ENCODE data around the gene KASH5.

KASH5 gene

GRCh38 chr19:49387936-49388372 lies at the start of gene KASH5:
KASH5 (plus strand) TSS chr19:49388249; CDS start chr19:49390884, 2,635 bp downstream.
- DNase-seq (ENCODE audit: low spot score): no peak

GRCh38 chr19:49338691-49339300 lies 49.3 kb upstream of the KASH5 start:
- DNase-seq (ENCODE audit: low spot score): peak; percentile 40

GRCh38 chr19:49339301-49340068 lies 48.6 kb upstream of the KASH5 start:
- DNase-seq (ENCODE audit: low spot score): peak; percentile 99

- peak; percentile 87 for DNase-seq (ENCODE audit: low spot score)
These were observed 47.8 kb upstream of the KASH5 start for GRCh38 chr19:49340069-49340864.

- no peak for DNase-seq (ENCODE audit: low spot score)
These were observed 47.0 kb upstream of the KASH5 start for GRCh38 chr19:49340865-49341718.

GRCh38 chr19:49342291-49342721 lies 45.7 kb upstream of the KASH5 start:
- no peak for DNase-seq (ENCODE audit: low spot score)

- no peak for DNase-seq (ENCODE audit: low spot score)
These were observed 44.9 kb upstream of the KASH5 start for GRCh38 chr19:49343123-49343522.

- no peak for DNase-seq (ENCODE audit: low spot score)
These were observed 43.3 kb upstream of the KASH5 start for GRCh38 chr19:49344505-49345423.

GRCh38 chr19:49347191-49347590 lies 40.9 kb upstream of the KASH5 start:
- no peak for DNase-seq (ENCODE audit: low spot score)

GRCh38 chr19:49347835-49348234 lies 40.2 kb upstream of the KASH5 start:
- peak; percentile 87 for DNase-seq (ENCODE audit: low spot score)

GRCh38 chr19:49348305-49349189 lies 39.5 kb upstream of the KASH5 start:
- DNase-seq (ENCODE audit: low spot score): no peak

GRCh38 chr19:49349567-49349966 lies 38.5 kb upstream of the KASH5 start:
- no peak for DNase-seq (ENCODE audit: low spot score)

- DNase-seq (ENCODE audit: low spot score): no peak
These were observed 32.1 kb upstream of the KASH5 start for GRCh38 chr19:49355909-49356353.

- no peak for DNase-seq (ENCODE audit: low spot score)
These were observed 31.7 kb upstream of the KASH5 start for GRCh38 chr19:49356382-49356781.

- no peak for DNase-seq (ENCODE audit: low spot score)
These were observed 30.9 kb upstream of the KASH5 start for GRCh38 chr19:49357186-49357585.

- DNase-seq (ENCODE audit: low spot score): no peak
These were observed 27.9 kb upstream of the KASH5 start for GRCh38 chr19:49359851-49360820.

- DNase-seq (ENCODE audit: low spot score): peak; percentile 88
These were observed 26.5 kb upstream of the KASH5 start for GRCh38 chr19:49361438-49362047.
